HCT116 (cell line): ENCODE results near the gene TM9SF1. TPM values are rescaled to one million over a fixed set of nuclear protein-coding genes. Genes with fewer than 3 reads are reported as not detected.

Source experiments
- ATAC-seq: fragments of 200-7000 bp; cut with Tn5 transposase; 2 replicates; pipeline ENCODE4 v1.9.1; 2020; ENCODE audit warnings: mild to moderate bottlenecking, moderate library complexity
- BruUV-seq: library from RNA; stranded (reverse); fragments of 400-500 nt; replicated peaks from 2 replicates; lab custom pipeline; 2021; lab: Mats Ljungman, UMichigan
- CTCF ChIA-PET: fragments of 300-600 bp; sonication (Branson Sonifier 250); formaldehyde crosslinking; loops from one replicate; lab custom pipeline; 2021; ENCODE audit warnings: antibody characterized with exemption; lab: Charles Lee
- POLR2A ChIA-PET: fragments of 300-600, 350-600 bp; sonication (Branson Sonifier 250); formaldehyde crosslinking; loops from one replicate; lab custom pipeline; 2021; ENCODE audit warnings: antibody characterized with exemption; lab: Charles Lee
- RAD21 ChIA-PET, 2 experiments: fragments of 300-600 bp; sonication (Branson Sonifier 250); formaldehyde crosslinking; loops; one replicate each; lab custom pipeline; 2023; ENCODE audit warnings: low total read pairs in 2 of 2; ENCODE audit not compliant: uncharacterized antibody in 2 of 2, unreplicated experiment in 2 of 2, low non-redundant PET in 1 of 2; lab: Charles Lee
- DNase-seq: peaks from one replicate; pipeline ENCODE4 v3.0.0-alpha.2; 2010; ENCODE audit warnings: low read depth, low spot score
- H2AFZ ChIP-seq: fragments of 200-600 bp; shearing (Covaris generic), sonication (generic); 2 replicates; pipeline ENCODE4 v1.6.1; 2017; ENCODE audit warnings: low read depth, mixed run types, mixed read lengths, antibody characterized with exemption, low read length; ENCODE audit not compliant: poor library complexity, severe bottlenecking
- H3K27ac ChIP-seq: 2 replicates; pipeline ENCODE4 v1.5.1; 2012; ENCODE audit warnings: low read depth, low read length
- H3K27me3 ChIP-seq: fragments of 200-600 bp; sonication (generic); 2 replicates; pipeline ENCODE4 v1.6.1; 2016; ENCODE audit warnings: mixed run types, low read length, mixed read lengths; ENCODE audit not compliant: insufficient read depth
- H3K36me3 ChIP-seq, 2 experiments: fragments of 200-500 bp in 1 of 2; fragments of 200-600 bp in 1 of 2; sonication (Bioruptor generic) in 1 of 2; sonication (generic) in 1 of 2; 2 replicates each; pipeline versions ENCODE4 v1.5.1 to v1.6.1; 2014 to 2016; ENCODE audit warnings: low read length in 2 of 2, inconsistent platforms in 1 of 2, mixed read lengths in 1 of 2, mixed run types in 1 of 2; ENCODE audit not compliant: insufficient read depth in 2 of 2, control insufficient read depth in 1 of 2
- H3K4me1 ChIP-seq, 2 experiments: fragments of 200-600 bp in 1 of 2; sonication (generic) in 1 of 2; 2 replicates each; pipeline versions ENCODE4 v1.5.1 to v1.6.1; 2012 to 2017; ENCODE audit warnings: low read length in 2 of 2, inconsistent platforms in 1 of 2, mild to moderate bottlenecking in 1 of 2, mixed read lengths in 1 of 2, mixed run types in 1 of 2, moderate library complexity in 1 of 2; ENCODE audit not compliant: insufficient read depth in 2 of 2, control insufficient read depth in 1 of 2
- H3K4me2 ChIP-seq: fragments of 200-600 bp; sonication (generic); 2 replicates; pipeline ENCODE4 v1.6.1; 2017; ENCODE audit warnings: mixed run types, low read length, mixed read lengths
- H3K4me3 ChIP-seq, 2 experiments: fragments of 200-600 bp in 1 of 2; sonication (generic) in 1 of 2; replicated peaks in 1 of 2; 2 replicates each; pipeline ENCODE4 v1.5.1; 2011 to 2016; ENCODE audit warnings: low read length in 2 of 2, control low read depth in 1 of 2, low read depth in 1 of 2, mild to moderate bottlenecking in 1 of 2, mixed read lengths in 1 of 2, mixed run types in 1 of 2
- H3K79me2 ChIP-seq: fragments of 200-600 bp; sonication (generic); 2 replicates; pipeline ENCODE4 v1.6.1; 2017; ENCODE audit warnings: mild to moderate bottlenecking, mixed run types, low read length, moderate library complexity, mixed read lengths; ENCODE audit not compliant: insufficient read depth
- H3K9ac ChIP-seq: fragments of 200-600 bp; sonication (generic); 2 replicates; pipeline ENCODE4 v1.6.1; 2016; ENCODE audit warnings: low read length, mixed read lengths
- H3K9me2 ChIP-seq: fragments of 200-600 bp; sonication (generic), shearing (Covaris generic); 2 replicates; pipeline ENCODE4 v1.6.1; 2017; ENCODE audit warnings: mixed run types, mild to moderate bottlenecking, moderate library complexity; ENCODE audit not compliant: insufficient read depth
- H3K9me3 ChIP-seq, 2 experiments: fragments of 200-500 bp in 1 of 2; fragments of 200-600 bp in 1 of 2; sonication (Bioruptor generic) in 1 of 2; sonication (generic) in 1 of 2; 2 replicates each; pipeline ENCODE4 v1.6.1; 2014 to 2017; ENCODE audit warnings: low read length in 2 of 2, mixed read lengths in 2 of 2, inconsistent platforms in 1 of 2, low read depth in 1 of 2, mild to moderate bottlenecking in 1 of 2, mixed run types in 1 of 2, moderate library complexity in 1 of 2; ENCODE audit not compliant: control insufficient read depth in 1 of 2, insufficient read depth in 1 of 2
- H4K20me1 ChIP-seq: fragments of 200-600 bp; sonication (generic), shearing (Covaris generic); 2 replicates; pipeline ENCODE4 v1.6.1; 2017; ENCODE audit warnings: mixed run types, mild to moderate bottlenecking, moderate library complexity; ENCODE audit not compliant: insufficient read depth
- CBX3 ChIP-seq: IDR thresholded peaks from 2 replicates; pipeline ENCODE4 v1.6.1; 2012; ENCODE audit warnings: low read depth
- CEBPB ChIP-seq: IDR thresholded peaks from 2 replicates; pipeline ENCODE4 v1.6.1; 2012; ENCODE audit warnings: low read depth
- EGR1 ChIP-seq: IDR thresholded peaks from 2 replicates; pipeline ENCODE4 v1.6.1; 2012; ENCODE audit warnings: low read depth
- FOSL1 ChIP-seq: IDR thresholded peaks from 2 replicates; pipeline ENCODE4 v1.6.1; 2012; ENCODE audit warnings: low read depth
- POLR2A ChIP-seq: IDR thresholded peaks from 2 replicates; pipeline ENCODE4 v1.7.0; 2011; ENCODE audit warnings: borderline replicate concordance; ENCODE audit not compliant: insufficient read depth, insufficient read length; ENCODE audit errors: extremely low read depth
- SIN3A ChIP-seq: IDR thresholded peaks from 2 replicates; pipeline ENCODE4 v1.6.1; 2012; ENCODE audit warnings: low read depth
- SRF ChIP-seq: IDR thresholded peaks from 2 replicates; pipeline ENCODE4 v1.6.1; 2012; ENCODE audit warnings: low read depth
- YY1 ChIP-seq: IDR thresholded peaks from 2 replicates; pipeline ENCODE4 v1.6.1; 2011; ENCODE audit warnings: low read length, low read depth, moderate library complexity, mild to moderate bottlenecking; ENCODE audit not compliant: insufficient replicate concordance; ENCODE audit errors: extremely low read depth
- ZFX ChIP-seq: fragments of 450-650 bp; IDR thresholded peaks from 2 replicates; pipeline ENCODE4 v1.6.1; 2017
- intact Hi-C: fragments of 100-400 bp; cut with micrococcal nuclease; formaldehyde crosslinking; loops from 2 replicates; pipeline ENCODE4 v1.10.0; 2022
- total RNA-seq: library from RNA; stranded (reverse); gene quantifications from one replicate; pipeline ENCODE4 v1.2.1, GENCODE V29; 2021; ENCODE audit not compliant: unreplicated experiment
- TF ChIP-seq, protein P1 (sequence below), 3 experiments: fragments of 200-600 bp in 1 of 3; sonication (generic) in 1 of 3; IDR thresholded peaks in 2 of 3; conservative IDR thresholded peaks in 1 of 3; 2 replicates each; pipeline ENCODE4 v1.5.1; 2012 to 2017; ENCODE audit warnings: low read depth in 2 of 3, low read length in 2 of 3, antibody characterized with exemption in 1 of 3, borderline replicate concordance in 1 of 3, control low read depth in 1 of 3, mild to moderate bottlenecking in 1 of 3, mixed read lengths in 1 of 3, mixed run types in 1 of 3, moderate library complexity in 1 of 3; ENCODE audit not compliant: insufficient read depth in 1 of 3

TM9SF1 gene
- total RNA-seq, 1 experiment from 2014 or later, result 35.2 TPM

DNA sequence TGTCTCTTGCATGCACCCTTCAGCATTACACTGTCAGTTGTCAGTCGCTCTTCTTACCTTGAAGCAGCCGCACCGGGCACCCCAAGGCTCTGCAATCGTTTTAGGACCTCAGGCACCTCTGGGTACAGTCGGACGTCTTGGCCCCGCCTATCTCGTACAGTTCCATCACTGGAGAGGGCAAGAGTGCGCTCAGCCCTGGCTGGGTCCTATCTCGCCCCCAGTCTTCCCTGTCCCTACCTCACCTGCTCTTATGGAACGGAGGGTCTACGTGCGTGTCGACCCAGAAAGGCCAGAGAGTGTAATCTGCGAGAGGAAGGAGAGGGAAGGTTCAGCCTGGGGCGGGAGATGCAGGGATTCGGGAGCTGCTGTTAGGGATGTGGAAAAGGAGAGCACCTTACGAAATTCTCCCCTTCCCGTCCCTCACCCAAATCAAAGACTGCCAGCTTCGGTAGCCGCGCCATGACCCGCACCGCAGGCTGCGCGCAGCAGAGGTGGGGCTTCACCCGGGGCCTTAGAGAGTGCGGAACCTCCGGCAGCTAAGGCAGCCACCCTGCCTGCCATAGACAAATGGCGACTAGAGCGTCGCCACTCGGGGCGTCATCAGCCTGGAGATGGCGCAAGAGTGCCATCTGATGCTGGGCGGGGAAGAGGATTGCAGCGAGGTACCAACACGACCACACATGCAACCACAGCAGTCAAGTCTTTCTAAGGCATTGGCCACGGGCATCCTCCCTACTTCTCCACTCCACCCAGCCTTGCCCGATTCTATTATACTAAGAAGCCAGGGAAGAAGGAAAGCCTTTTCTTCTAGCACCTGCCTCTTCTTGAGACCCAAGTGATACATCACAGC is 20.5 kb upstream of the TM9SF1 start, which contains the start of gene MDP1 (continued):
- TF ChIP-seq SRF (no peak), FOSL1 (no peak), POLR2A (peak; percentile 75), SIN3A (peak; percentile 83), YY1 (peak; percentile 87), ZFX (peak; percentile 51; the same call in 1 of the 2 replicates)

GRCh38 chr14:24213866-24214662 is 18.8 kb upstream of the TM9SF1 start:
- peaks cover 22 to 29% of the 10 kb centered on the region in 2 experiments for H3K4me1 ChIP-seq
- TF ChIP-seq CEBPB (no peak), CBX3 (no peak), EGR1 (no peak)
- TF ChIP-seq, protein P1, sequence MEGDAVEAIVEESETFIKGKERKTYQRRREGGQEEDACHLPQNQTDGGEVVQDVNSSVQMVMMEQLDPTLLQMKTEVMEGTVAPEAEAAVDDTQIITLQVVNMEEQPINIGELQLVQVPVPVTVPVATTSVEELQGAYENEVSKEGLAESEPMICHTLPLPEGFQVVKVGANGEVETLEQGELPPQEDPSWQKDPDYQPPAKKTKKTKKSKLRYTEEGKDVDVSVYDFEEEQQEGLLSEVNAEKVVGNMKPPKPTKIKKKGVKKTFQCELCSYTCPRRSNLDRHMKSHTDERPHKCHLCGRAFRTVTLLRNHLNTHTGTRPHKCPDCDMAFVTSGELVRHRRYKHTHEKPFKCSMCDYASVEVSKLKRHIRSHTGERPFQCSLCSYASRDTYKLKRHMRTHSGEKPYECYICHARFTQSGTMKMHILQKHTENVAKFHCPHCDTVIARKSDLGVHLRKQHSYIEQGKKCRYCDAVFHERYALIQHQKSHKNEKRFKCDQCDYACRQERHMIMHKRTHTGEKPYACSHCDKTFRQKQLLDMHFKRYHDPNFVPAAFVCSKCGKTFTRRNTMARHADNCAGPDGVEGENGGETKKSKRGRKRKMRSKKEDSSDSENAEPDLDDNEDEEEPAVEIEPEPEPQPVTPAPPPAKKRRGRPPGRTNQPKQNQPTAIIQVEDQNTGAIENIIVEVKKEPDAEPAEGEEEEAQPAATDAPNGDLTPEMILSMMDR (IDR thresholded peaks at IDR 0.05 in 2 of 3, conservative IDR thresholded peaks at IDR 0.05 in 1 of 3; ENCODE audit: borderline replicate concordance in 1 of 3, insufficient read depth in 1 of 3, low read depth in 2 of 3, low read length in 2 of 3), result peak in 1 of 3 experiments; percentile 22; a peak in 1 of 6 replicates
- peaks cover 14% of the 10 kb centered on the region; the same call in 1 of the 2 replicates for H3K79me2 ChIP-seq
- TSS peak; percentile 92 for BruUV-seq
- CTCF ChIA-PET, result interaction anchor here (0.6 to 2.6 kb wide), 8 partner anchors 28 to 218 kb away, joined by 3 to 9 read pairs (median 4); partner anchors contain the start of genes CIDEB, IRF9 and TINF2
- intact Hi-C loops, result loop anchor here (5.0 to 10.0 kb wide), 2 partner anchors 102 to 221 kb away; partner anchors contain the start of genes DCAF11 and NRL
- ATAC-seq (no peak), DNase-seq (no peak)
- no peaks in the 10 kb centered on the region for H3K9me3 ChIP-seq
- peak overlapping the region; percentile 87 for H3K4me2 ChIP-seq
- no peaks in the 10 kb centered on the region for H3K27me3 ChIP-seq
- H4K20me1 ChIP-seq, result no peaks in the 10 kb centered on the region
- H2AFZ ChIP-seq, result no peak overlapping the region
- POLR2A ChIA-PET, result interaction anchor here (0.7 to 1.5 kb wide), 8 partner anchors 19 to 218 kb away, joined by 3 to 8 read pairs (median 4); partner anchors contain the start of genes DHRS1, IPO4, IRF9 and NOP9
- peak overlapping the region; percentile 96 for H3K9ac ChIP-seq
- peaks cover 9 to 15% of the 10 kb centered on the region in 2 experiments; a peak in 2 of 4 replicates for H3K36me3 ChIP-seq
- H3K27ac ChIP-seq, result peak overlapping the region; percentile 96
- peak overlapping the region; percentile 51 to 89 for H3K4me3 ChIP-seq
- H3K9me2 ChIP-seq, result no peaks in the 10 kb centered on the region
- RAD21 ChIA-PET, result no interaction called here
